GM18868 (cell line): ENCODE results near the gene ODAPH.
"Not testable (repeated sequence)": the region's sequence is repeated elsewhere in the genome, so short reads cannot be mapped to it uniquely, and the experiment has no call there.

Experiments used
- ATAC-seq: cut with Tn5 transposase; IDR thresholded peaks from one replicate; pipeline ENCODE4 v1.9.1; 2021; ENCODE audit warnings: mild to moderate bottlenecking, moderate library complexity; ENCODE audit not compliant: unreplicated experiment

Gene ODAPH

DNA sequence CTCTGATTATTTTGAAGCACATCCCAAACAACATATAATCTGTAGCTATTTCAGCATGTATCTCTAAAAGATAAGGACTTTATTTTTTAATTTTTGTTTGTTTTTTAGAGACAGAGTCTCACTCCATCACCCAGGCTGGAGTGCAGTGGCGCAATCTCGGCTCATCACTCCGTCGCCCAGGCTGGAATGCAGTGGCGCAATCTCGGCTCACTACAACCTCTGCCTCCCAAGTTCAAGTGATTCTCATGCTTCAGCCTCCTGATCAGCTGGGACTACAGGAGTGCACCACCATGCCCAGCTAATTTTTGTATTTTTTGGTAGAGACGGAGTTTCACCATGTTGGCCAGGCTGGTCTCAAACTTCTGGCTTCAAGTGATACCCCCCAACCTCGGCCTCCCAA lies 11.6 kb upstream of the ODAPH start:
- not testable (repeated sequence) for ATAC-seq

GRCh38 chr4:75544870-75545269 lies 11.0 kb upstream of the ODAPH start:
- ATAC-seq, result no peak

DNA sequence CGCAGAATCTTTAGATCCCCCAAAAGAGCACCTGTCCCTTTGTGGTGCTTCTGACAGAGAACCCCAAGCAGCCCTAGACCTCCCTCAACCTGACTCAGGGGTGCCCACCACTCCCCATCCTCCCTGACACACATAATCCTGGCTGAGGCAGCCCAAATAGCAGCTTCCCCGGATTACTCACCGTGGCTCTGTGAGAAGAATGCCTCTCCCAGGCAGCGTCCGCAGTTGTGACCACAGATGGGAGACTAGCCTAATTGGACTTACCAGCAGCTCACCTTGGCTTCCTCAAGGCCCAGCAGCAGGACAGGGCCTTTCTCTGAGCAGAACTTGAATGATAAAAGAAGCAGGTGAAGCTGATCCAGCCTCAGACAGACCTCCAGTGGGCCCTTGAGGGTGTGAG lies 10.3 kb upstream of the ODAPH start:
- ATAC-seq, result no peak

DNA sequence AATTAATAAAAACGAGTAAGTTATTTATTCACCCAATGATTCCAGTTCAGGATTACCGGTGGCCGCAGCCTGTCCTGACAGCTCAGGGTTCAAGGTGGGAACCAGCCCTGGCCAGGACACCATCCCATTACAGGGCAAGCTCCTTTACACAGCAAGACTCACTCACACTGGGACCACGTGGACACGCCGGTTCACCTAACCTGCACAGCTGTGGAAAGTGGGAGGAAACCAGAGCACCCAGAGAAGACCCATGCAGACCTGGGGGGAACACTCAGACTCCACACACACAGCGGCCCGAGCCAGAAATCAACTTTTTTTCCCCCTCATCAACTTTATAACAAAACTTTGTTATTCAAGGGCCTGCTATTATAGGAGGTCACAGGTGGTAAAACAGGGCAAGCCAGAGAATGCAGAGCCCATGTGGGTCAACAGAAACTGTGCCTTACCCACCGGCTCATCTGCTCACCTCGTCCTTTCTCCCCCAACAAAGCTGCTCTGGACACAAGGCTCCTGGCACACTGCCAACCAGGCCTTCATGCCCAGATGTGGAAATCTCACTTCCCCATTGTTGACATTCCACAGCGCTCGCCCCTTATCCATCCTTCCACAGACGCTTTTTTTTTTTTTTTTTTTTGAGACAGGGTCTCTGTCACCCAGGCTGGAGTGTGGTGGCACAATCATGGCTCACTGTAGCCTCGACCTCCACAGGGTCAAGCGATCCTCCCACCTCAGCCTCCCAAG lies 8.0 kb upstream of the ODAPH start:
- no peak for ATAC-seq

DNA sequence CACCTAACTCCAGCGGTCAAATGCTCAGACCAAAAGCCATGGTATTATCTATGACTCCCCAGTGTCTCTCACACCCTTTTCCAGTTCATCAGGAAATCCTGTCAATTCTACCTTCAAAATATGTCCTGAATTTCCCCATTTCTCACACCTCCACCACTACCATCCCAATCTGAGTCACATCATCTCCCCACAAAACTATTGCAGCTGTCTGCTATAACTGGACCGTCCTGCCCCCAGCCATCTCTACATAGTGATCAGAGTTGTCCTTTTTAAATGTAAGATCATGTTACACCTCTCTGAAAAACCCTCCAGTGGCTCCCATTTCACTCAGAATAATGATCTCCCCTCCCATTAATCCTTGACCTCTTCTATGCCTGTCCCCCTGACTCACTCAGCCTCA lies 6.8 kb upstream of the ODAPH start:
- ATAC-seq, result no peak

DNA sequence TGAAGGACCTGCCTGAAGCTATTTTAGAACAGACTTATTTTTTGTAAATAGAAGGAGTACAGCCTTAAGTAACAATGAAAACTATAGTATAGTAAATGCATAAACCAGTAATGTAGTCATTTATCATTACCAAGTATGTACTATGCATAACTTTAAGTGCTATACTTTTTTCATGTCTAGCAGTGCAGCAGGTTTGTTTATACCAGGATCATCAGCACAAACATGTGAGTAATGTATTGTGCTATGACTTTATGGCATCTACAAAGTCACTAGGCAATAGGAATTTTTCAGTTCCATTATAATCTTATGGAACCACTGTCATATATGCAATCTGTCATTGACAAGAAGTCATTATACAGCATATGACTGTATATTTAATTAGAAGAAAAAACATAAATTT lies 3.4 kb upstream of the ODAPH start:
- no peak for ATAC-seq

DNA sequence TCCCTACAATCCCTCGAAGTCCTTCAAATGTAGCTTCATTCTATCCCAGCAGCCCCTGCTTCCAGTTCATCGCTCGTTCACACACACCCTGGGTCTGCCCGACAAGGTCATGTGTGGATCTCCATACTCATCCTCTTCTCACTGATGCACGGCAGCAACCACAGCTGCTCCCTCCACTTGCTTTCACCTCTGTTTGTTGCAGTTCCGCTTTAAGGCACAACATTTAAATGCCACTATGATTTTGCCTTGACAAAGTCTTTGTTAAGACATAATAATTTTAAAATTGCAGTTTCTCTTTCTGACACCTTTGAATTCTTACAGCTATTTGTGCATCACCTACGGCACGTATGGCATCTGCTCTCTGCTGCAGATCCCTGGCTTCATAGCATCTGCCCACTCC lies 1.8 kb downstream of the ODAPH start:
- no peak for ATAC-seq

DNA sequence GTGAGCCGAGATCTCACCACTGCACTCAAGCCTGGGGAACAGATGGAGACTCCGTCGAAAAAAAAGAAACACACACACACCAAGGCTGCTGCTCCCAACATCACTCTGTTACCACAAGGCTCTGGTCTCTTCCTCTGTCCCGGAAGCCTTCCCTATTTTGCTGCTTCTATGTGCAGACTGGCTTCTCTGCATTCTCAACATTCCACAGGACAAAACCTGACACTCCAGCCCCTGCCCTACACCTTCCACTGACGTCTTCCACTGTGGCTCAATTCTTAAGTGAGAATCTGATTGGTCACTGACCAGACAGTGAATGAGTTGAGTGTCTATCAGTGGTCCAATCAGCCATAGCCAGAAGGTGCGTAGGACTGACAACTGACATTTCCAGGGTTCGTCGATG lies 5.9 kb downstream of the ODAPH start:
- ATAC-seq, result no peak

DNA sequence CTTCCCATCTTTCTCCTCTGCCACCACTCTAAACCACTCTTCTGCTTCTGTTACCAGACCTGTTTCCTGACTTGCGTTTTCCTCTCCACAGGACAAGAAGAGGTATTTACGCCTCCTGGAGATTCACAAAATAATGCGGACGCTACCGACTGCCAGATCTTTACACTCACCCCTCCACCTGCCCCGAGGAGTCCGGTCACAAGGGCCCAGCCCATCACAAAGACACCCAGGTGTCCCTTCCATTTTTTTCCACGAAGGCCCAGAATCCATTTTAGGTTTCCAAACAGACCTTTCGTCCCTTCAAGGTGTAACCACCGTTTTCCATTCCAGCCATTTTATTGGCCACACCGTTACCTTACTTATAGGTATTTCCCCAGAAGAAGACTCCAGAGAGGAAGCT lies 8.2 kb downstream of the ODAPH start:
- ATAC-seq, result no peak

DNA sequence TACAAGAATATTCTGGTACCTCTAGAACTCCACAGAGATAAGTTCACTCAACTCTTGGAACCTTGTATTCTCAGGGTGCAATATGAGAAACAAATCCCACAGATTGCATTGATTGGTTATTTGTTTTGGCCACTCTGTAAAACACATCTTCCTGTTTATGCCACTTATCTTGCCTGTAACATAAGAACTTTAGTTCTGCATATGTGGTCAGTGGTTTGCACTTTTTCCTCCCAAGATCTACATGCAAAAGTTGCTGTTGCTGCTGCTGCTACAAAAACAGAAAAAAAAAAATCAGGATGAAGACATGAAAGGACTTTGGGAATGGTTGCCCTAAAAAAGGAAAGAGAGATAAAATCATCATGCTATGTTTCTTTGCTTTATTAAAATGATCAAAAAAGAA lies 9.6 kb downstream of the ODAPH start:
- no peak for ATAC-seq

DNA sequence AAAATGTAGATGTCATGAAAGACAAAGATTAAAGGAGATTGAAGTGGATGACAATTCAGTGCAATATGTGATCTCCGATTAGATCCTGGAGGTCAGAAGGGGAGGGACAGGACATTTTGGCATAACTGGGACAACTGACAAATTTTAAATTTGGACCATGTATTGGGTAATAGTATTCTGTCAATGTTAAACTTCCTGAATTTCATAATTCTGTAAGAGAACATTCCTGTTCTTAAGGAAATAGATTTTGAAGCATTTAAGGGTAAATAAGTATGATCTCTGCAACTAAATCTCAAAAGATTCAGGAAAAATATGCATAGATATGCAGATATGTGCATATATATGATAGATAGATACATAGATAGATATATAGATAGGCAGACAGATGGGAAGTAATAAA lies 11.0 kb downstream of the ODAPH start:
- ATAC-seq, result no peak

GRCh38 chr4:75567725-75568124 lies 11.9 kb downstream of the ODAPH start:
- no peak for ATAC-seq

- ATAC-seq, result no peak
Measured at GRCh38 chr4:75584067-75584466, 28.2 kb downstream of the ODAPH start.

DNA sequence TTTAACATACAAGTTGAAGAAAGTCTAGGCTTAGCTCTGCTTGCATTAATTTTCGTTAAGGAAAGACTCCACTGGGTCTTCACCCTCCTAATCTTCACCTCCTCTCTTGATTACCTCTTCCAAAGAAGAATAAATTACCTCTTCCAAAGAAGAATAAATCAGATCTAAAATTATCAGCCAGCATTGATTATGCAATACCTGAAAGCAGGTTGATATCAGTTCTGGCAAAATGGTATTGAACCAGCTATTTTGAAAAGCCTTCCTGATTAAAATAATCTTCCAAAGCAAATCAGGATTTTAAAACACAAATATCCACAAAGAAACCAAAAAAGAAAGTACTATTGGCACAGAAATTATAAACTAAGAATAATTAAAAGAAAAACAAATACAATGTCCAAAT lies 37.5 kb downstream of the ODAPH start:
- ATAC-seq, result no peak

DNA sequence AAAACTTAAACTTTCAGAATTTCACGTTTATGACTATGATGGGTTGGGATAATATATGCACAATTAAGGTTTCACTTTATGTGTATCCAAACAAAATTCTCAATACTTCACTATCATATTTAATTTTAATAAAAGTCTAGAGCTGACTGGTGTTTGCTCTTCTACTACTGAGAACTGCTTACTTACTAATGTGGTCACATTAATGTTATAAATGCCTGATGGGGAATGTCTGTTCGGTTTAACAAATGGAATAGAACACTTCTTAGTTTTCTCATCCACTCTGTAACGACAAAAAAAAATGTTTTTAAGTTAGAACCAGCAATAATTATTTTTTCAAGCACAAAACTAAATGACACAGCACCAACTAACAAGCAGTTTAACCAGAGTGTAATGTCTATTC lies 40.2 kb downstream of the ODAPH start:
- ATAC-seq, result no peak

- no peak for ATAC-seq
Measured at GRCh38 chr4:75598390-75598789, 42.5 kb downstream of the ODAPH start.

GRCh38 chr4:75599647-75600046 lies 43.8 kb downstream of the ODAPH start:
- ATAC-seq, result no peak

- no peak for ATAC-seq
Measured at GRCh38 chr4:75605928-75606327, 50.1 kb downstream of the ODAPH start.

- no peak for ATAC-seq
Measured at GRCh38 chr4:75612306-75612705, 56.4 kb downstream of the ODAPH start.
